Tibial nerve (tissue), 4 donors: ENCODE data around the gene GRID1.

ENCODE experiments used
- EP300 ChIP-seq, 2 donors: sonication (generic); formaldehyde crosslinking; IDR thresholded peaks; one replicate each; pipeline ENCODE4 v1.6.1; 2017; ENCODE audit warnings: antibody characterized with exemption in 2 of 2, mild to moderate bottlenecking in 1 of 2
- POLR2A ChIP-seq, 2 donors: fragments of 450-650 bp; IDR thresholded peaks; one replicate each; pipeline ENCODE4 v1.6.1; 2017; ENCODE audit warnings: antibody characterized with exemption in 2 of 2, mild to moderate bottlenecking in 2 of 2, moderate library complexity in 2 of 2
- TF ChIP-seq, protein P1 (sequence below), 5 experiments: fragments of 200-600 bp in 3 of 5; fragments of 450-650 bp in 2 of 5; sonication (generic) in 3 of 5; IDR thresholded peaks; one replicate each; pipeline ENCODE4 v1.5.1; 2016 to 2019; ENCODE audit warnings: antibody characterized with exemption in 5 of 5, mild to moderate bottlenecking in 3 of 5, moderate library complexity in 2 of 5

DNA sequence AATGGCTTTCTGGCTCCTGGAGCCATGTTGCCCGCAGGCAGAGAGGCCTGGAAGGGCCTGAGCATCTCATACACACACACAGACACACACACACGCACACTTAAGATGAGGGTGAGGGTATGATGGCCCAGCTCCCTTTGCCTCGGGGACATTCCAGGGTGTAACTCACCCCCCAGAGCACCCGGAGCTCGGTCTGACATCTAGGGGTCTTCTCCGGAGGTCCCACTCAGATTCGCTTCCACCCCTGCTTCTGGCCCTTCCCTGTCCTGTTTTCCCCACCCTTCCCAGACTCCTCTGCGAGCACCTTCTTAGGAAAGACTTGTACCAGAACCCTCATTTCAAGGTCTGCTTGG, 304.4 kb downstream of the GRID1 start:
- no peak for TF ChIP-seq POLR2A (IDR thresholded peaks at IDR 0.05)
- TF ChIP-seq, protein P1, sequence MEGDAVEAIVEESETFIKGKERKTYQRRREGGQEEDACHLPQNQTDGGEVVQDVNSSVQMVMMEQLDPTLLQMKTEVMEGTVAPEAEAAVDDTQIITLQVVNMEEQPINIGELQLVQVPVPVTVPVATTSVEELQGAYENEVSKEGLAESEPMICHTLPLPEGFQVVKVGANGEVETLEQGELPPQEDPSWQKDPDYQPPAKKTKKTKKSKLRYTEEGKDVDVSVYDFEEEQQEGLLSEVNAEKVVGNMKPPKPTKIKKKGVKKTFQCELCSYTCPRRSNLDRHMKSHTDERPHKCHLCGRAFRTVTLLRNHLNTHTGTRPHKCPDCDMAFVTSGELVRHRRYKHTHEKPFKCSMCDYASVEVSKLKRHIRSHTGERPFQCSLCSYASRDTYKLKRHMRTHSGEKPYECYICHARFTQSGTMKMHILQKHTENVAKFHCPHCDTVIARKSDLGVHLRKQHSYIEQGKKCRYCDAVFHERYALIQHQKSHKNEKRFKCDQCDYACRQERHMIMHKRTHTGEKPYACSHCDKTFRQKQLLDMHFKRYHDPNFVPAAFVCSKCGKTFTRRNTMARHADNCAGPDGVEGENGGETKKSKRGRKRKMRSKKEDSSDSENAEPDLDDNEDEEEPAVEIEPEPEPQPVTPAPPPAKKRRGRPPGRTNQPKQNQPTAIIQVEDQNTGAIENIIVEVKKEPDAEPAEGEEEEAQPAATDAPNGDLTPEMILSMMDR (IDR thresholded peaks at IDR 0.05) = no peak
- TF ChIP-seq EP300 (IDR thresholded peaks at IDR 0.05) = no peak
